Naive thymus-derived CD8-positive, alpha-beta T cell (primary cell): ENCODE measurements around the gene BEAN1. TPM values are rescaled to one million over a fixed set of nuclear protein-coding genes. Genes with fewer than 3 reads are reported as not detected.
"Not testable (repeated sequence)": the region's sequence is repeated elsewhere in the genome, so short reads cannot be mapped to it uniquely, and the experiment has no call there.

Source experiments
- ATAC-seq, 2 donors: fragments of 150-1000 bp; cut with Tn5 transposase in 1 of 2; sonication (Bioruptor Pico), chemical (Tn5 transposase) in 1 of 2; 1 replicate in 1 of 2; 2 replicates in 1 of 2; pipeline ENCODE4 v1.10.0; 2021; ENCODE audit warnings: mild to moderate bottlenecking in 2 of 2, moderate library complexity in 2 of 2
- POLR2A ChIA-PET: fragments of 350-600 bp; sonication (Branson Sonifier 250); formaldehyde crosslinking; loops from one replicate; lab custom pipeline; 2021; ENCODE audit warnings: antibody characterized with exemption; lab: Charles Lee
- DNase-seq, 10 donors: peaks; one replicate each; pipeline versions ENCODE4 v3.0.0 to v3.0.0-alpha.2; 2020 to 2022
- H3K27ac Mint-ChIP-seq, 10 donors: one replicate each; pipeline ENCODE4 v1.8.0; 2020 to 2022; ENCODE audit warnings: mild to moderate bottlenecking in 10 of 10, mixed read lengths in 10 of 10, moderate library complexity in 4 of 10, inconsistent platforms in 1 of 10
- H3K27me3 Mint-ChIP-seq, 5 donors: one replicate each; pipeline ENCODE4 v1.8.0; 2021 to 2022; ENCODE audit warnings: mixed read lengths in 5 of 5
- H3K36me3 Mint-ChIP-seq, 3 donors: one replicate each; pipeline ENCODE4 v1.8.0; 2020 to 2022; ENCODE audit warnings: mixed read lengths in 3 of 3, mild to moderate bottlenecking in 2 of 3, inconsistent platforms in 1 of 3
- H3K4me1 Mint-ChIP-seq, 4 donors: one replicate each; pipeline ENCODE4 v1.8.0; 2021 to 2022; ENCODE audit warnings: mixed read lengths in 4 of 4
- H3K4me3 Mint-ChIP-seq, 10 donors: one replicate each; pipeline ENCODE4 v1.8.0; 2020 to 2022; ENCODE audit warnings: mild to moderate bottlenecking in 10 of 10, mixed read lengths in 10 of 10, moderate library complexity in 6 of 10, inconsistent platforms in 1 of 10
- H3K9me3 Mint-ChIP-seq, 9 donors: one replicate each; pipeline ENCODE4 v1.8.0; 2020 to 2022; ENCODE audit warnings: mixed read lengths in 9 of 9, mild to moderate bottlenecking in 3 of 9, inconsistent platforms in 1 of 9, moderate library complexity in 1 of 9
- polyA plus RNA-seq, 3 donors: library from polyadenylated mRNA; unstranded; fragments of 300-500 nt; fragmentation: Illumina TruSeq; gene quantifications; one replicate each; pipeline ENCODE4 v1.2.3, GENCODE V29; 2021
- total RNA-seq, 8 experiments: library from RNA in 2 of 8; stranded (reverse) in 2 of 8; gene quantifications; one replicate each; pipeline ENCODE4 v1.2.3 and lab custom pipeline; 2021 to 2026

The BEAN1 gene
- total and polyA plus RNA-seq, 5 experiments from 2014 or later = not detected

DNA sequence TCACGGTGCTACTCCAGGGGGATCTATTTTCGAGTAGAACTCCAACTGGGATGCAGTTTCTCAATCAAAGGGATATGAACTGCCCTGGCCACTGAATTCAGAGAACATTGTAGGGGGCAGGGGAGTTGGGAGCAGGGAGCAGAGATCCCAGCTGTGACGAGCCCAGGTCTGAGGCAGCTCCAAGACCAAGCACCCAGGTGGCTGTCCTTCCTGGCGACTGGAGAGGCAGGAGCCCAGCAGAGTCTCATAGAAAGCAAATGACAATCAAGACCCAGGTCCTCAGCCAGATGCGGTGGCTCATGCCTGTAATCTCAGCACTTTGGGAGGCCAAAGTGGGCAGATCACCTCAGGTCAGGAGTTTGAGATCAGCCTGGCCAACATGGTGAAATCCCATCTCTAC, 62.7 kb downstream of the BEAN1 start:
- Mint-ChIP-seq H3K36me3 (no peaks in the 10 kb centered on the region), H3K4me3 (no peak overlapping the region), H3K27me3 (peaks cover 0 to 1% (median 0%) of the 10 kb centered on the region in 5 donors), H3K27ac (peak overlapping the region in 2 of 10 donors; percentile 1 to 2), H3K4me1 (peaks cover 0 to 3% (median 1%) of the 10 kb centered on the region in 4 donors), H3K9me3 (no peaks in the 10 kb centered on the region)
- POLR2A ChIA-PET = no interaction called here
- DNase-seq (peak in 1 of 10 donors; percentile 6), ATAC-seq (no peak)

GRCh38 chr16:66490774-66491715, 64.0 kb downstream of the BEAN1 start:
- POLR2A ChIA-PET = no interaction called here
- DNase-seq (peak in 1 of 10 donors; percentile 4), ATAC-seq (no peak)
- peak overlapping the region in 1 of 10 donors; percentile 12 for H3K27ac Mint-ChIP-seq
- no peak overlapping the region for H3K4me3 Mint-ChIP-seq
- H3K4me1 Mint-ChIP-seq = peaks cover 0 to 3% (median 1%) of the 10 kb centered on the region in 4 donors
- H3K9me3 Mint-ChIP-seq = peaks cover 0 to 4% (median 0%) of the 10 kb centered on the region in 9 donors
- H3K27me3 Mint-ChIP-seq = no peaks in the 10 kb centered on the region
- no peaks in the 10 kb centered on the region for H3K36me3 Mint-ChIP-seq

GRCh38 chr16:66491716-66492064, 64.6 kb downstream of the BEAN1 start:
- no peaks in the 10 kb centered on the region for H3K27me3 Mint-ChIP-seq
- no peak overlapping the region for H3K27ac Mint-ChIP-seq
- no peaks in the 10 kb centered on the region for H3K36me3 Mint-ChIP-seq
- H3K4me3 Mint-ChIP-seq = no peak overlapping the region
- peaks cover 0 to 3% (median 1%) of the 10 kb centered on the region in 4 donors for H3K4me1 Mint-ChIP-seq
- DNase-seq (peak in 1 of 10 donors; percentile 47), ATAC-seq (no peak)
- POLR2A ChIA-PET = no interaction called here
- peaks cover 0 to 4% (median 0%) of the 10 kb centered on the region in 9 donors for H3K9me3 Mint-ChIP-seq

DNA sequence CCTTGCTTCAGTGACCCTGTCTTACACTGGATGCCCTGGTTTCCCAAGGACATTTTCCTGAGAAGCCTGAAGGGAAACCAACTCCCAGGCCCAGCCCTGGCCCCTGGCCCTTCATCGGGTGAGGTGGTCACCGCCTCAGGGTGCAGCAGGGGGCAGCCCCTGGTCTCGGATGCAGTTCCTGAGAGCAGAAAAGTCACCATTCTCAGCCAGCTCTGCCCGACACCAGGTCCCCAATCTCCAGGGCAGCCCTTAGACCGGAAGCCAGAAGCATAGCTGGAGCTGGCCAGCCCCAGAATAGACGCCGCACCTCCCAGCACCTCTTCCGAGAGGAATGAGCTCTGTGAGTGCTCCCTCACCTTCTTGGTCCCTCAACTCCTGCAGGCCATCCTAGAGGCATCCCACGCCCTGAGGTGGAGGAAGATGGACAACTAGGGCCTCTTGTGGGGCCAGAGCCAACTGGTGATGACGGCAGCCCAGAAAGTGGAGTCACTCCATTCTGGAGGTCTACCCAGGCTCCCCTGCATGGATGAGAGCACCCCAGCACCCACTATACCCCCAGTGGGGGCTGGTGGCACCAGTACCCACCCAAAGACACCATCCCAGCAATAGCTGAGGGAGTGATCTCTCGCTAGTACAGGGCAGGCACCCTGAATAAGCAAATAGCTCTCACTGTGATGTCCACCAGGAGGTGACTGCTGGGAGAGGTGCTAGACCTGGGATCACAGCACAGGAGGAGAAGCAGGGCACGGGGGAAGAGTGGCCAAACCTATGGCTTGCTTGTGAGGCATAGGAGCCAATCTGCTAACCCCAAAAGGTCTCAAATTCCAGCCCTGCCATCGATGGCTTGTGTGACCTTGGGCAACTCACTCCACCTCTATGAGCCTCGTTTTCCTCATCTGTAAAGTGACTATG, 66.7 kb downstream of the BEAN1 start:
- no peak overlapping the region for H3K4me3 Mint-ChIP-seq
- H3K9me3 Mint-ChIP-seq = peaks cover 0 to 6% (median 0%) of the 10 kb centered on the region in 9 donors
- H3K36me3 Mint-ChIP-seq = peaks cover 0 to 3% (median 0%) of the 10 kb centered on the region in 3 donors
- ATAC-seq (no peak), DNase-seq (peak in 1 of 10 donors; percentile 47)
- H3K27ac Mint-ChIP-seq = no peak overlapping the region
- no peaks in the 10 kb centered on the region for H3K27me3 Mint-ChIP-seq
- peaks cover 0 to 3% (median 1%) of the 10 kb centered on the region in 4 donors for H3K4me1 Mint-ChIP-seq
- POLR2A ChIA-PET = no interaction called here

- peaks cover 0 to 6% (median 0%) of the 10 kb centered on the region in 9 donors for H3K9me3 Mint-ChIP-seq
- H3K27ac Mint-ChIP-seq = no peak overlapping the region
- H3K27me3 Mint-ChIP-seq = no peaks in the 10 kb centered on the region
- peak in 1 of 10 donors; percentile 13 for DNase-seq
- peaks cover 0 to 3% (median 0%) of the 10 kb centered on the region in 3 donors for H3K36me3 Mint-ChIP-seq
- no peak overlapping the region for H3K4me3 Mint-ChIP-seq
- no peak for ATAC-seq
- peaks cover 0 to 3% (median 0%) of the 10 kb centered on the region in 4 donors for H3K4me1 Mint-ChIP-seq
- POLR2A ChIA-PET = no interaction called here
Observed at GRCh38 chr16:66494916-66495315, 67.8 kb downstream of the BEAN1 start.

DNA sequence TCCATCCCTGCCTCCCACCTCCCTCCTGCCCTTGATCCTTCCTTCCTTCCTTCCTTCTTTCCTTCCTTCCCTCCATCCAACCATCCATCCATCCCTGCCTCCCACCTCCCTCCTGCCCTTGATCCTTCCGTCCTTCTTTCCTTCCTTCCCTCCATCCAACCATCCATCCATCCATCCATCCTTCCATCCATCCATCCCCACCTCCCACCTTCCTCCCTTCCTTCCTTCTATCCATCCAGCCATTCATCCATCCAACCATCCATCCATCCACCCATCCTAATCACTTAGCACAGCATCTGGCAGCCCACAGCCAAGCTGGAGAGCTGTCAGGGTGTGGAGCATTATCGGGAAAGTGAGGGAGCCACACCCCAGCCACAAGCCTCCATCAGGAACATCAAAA, 68.3 kb downstream of the BEAN1 start:
- POLR2A ChIA-PET = no interaction called here
- Mint-ChIP-seq H3K9me3 (peaks cover 0 to 6% (median 0%) of the 10 kb centered on the region in 9 donors), H3K27ac (no peak overlapping the region), H3K36me3 (peaks cover 0 to 3% (median 0%) of the 10 kb centered on the region in 3 donors), H3K4me1 (peaks cover 0 to 6% (median 0%) of the 10 kb centered on the region in 4 donors), H3K4me3 (no peak overlapping the region), H3K27me3 (no peaks in the 10 kb centered on the region)
- DNase-seq (no peak), ATAC-seq (no peak)

GRCh38 chr16:66496226-66496625, 69.1 kb downstream of the BEAN1 start:
- ATAC-seq, H3K27me3 Mint-ChIP-seq, H3K4me1 Mint-ChIP-seq, H3K27ac Mint-ChIP-seq, H3K4me3 Mint-ChIP-seq, POLR2A ChIA-PET, DNase-seq, H3K9me3 Mint-ChIP-seq, H3K36me3 Mint-ChIP-seq: not testable (repeated sequence)

GRCh38 chr16:66497921-66498320, 70.8 kb downstream of the BEAN1 start:
- H3K36me3 Mint-ChIP-seq, H3K4me1 Mint-ChIP-seq, H3K27ac Mint-ChIP-seq, H3K27me3 Mint-ChIP-seq, DNase-seq, ATAC-seq, H3K9me3 Mint-ChIP-seq, POLR2A ChIA-PET, H3K4me3 Mint-ChIP-seq: not testable (repeated sequence)

DNA sequence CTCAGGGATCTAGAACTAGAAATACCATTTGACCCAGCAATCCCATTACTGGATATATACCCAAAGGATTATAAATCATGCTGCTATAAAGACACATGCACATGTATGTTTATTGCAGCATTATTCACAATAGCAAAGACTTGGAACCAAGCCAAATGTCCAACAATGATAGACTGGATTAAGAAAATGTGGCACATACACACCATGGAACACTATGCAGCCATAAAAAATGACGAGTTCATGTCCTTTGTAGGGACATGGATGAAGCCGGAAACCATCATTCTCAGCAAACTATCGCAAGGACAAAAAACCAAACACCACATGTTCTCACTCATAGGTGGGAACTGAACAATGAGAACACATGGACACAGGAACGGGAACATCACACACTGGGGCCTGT, 74.5 kb downstream of the BEAN1 start:
- ATAC-seq, H3K4me3 Mint-ChIP-seq, DNase-seq, POLR2A ChIA-PET, H3K4me1 Mint-ChIP-seq, H3K9me3 Mint-ChIP-seq, H3K27me3 Mint-ChIP-seq, H3K36me3 Mint-ChIP-seq, H3K27ac Mint-ChIP-seq: not testable (repeated sequence)

DNA sequence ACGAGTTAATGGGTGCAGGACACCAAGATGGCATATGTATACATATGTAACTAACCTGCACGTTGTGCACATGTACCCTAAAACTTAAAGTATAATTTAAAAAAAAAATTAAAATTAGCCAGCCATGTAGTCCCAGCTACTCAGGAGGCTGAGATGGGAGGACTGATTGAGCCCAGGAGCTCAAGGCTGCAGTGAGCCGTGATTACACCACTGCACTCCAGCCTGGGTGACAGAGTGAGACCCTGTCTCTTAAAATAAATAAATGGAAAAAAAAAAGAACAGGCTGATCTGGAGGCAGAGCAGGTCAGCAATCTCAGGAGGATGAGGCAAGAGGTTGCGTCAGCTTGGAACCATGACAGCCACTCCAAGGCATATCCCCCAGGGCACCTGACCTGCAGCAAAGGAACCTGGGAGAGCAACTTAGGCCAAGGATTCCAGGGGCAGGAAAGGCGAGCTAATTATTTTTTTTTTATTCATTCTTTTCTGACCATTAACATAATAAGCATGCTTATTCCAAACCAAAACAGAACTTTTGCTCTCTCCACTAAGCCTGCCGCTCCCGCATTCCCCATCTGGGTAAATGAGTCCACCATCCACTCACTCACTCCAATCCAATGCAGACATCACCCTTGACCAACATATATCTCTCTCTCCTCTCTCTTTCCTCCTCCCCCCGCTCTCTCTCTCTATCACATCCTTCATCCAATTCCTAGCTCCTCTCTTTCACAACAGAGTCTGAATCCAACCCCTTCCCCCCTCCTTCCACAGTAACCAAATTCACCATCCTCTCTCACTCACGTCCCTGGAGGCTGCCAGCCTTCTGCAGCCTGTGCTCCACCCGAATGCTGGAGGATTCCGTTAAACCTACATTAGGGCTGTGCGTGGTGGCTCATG, 75.2 kb downstream of the BEAN1 start:
- DNase-seq (peak in 1 of 10 donors; percentile 26), ATAC-seq (no peak)
- Mint-ChIP-seq H3K4me3 (no peak overlapping the region), H3K27me3 (no peaks in the 10 kb centered on the region), H3K36me3 (peaks cover 0 to 3% (median 0%) of the 10 kb centered on the region in 3 donors), H3K4me1 (peaks cover 0 to 6% (median 1%) of the 10 kb centered on the region in 4 donors), H3K9me3 (peaks cover 0 to under 1% (median 0%) of the 10 kb centered on the region in 9 donors), H3K27ac (no peak overlapping the region)
- POLR2A ChIA-PET = no interaction called here

DNA sequence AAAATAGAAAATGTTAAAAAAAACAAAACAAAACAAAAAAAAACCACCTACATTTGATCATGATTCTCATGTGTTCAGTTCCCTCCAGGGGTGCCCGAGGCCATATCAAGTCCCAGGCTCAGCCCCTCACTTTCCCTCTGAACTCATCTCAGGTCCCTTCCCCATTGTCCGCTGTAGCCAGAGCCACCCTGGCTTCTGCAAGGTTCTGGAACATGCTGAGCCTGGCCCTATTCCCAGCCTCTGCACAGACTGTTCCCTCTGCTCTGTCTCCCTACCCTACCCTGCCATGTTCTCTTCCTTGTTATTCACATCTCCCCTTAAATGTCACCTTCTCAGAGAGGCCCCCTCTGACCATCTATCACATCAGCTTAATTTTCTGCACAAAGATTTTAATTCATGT, 75.9 kb downstream of the BEAN1 start:
- POLR2A ChIA-PET = no interaction called here
- ATAC-seq = no peak

DNA sequence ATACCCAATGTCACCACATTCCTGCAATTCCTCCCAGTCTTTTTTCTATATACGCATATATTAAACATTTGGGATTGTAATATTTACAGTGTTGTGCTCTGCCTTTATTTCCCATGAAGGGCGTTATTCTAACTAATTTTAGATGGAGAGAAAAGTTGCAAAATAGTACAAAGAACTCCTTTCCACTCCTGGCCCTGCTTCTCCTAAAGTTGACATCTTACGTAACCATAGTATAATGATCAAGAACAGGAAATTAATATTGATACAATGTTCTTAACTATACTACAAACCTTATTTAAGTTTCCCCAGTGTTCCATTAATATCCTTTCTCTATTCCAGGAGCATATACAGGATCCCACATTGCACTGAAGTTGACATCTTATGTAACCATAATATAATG, 76.5 kb downstream of the BEAN1 start:
- Mint-ChIP-seq H3K4me3 (no peak overlapping the region), H3K4me1 (peaks cover 0 to 6% (median 1%) of the 10 kb centered on the region in 4 donors), H3K36me3 (no peaks in the 10 kb centered on the region), H3K27ac (no peak overlapping the region), H3K9me3 (no peaks in the 10 kb centered on the region), H3K27me3 (no peaks in the 10 kb centered on the region)
- no peak for ATAC-seq
- POLR2A ChIA-PET = no interaction called here
- no peak for DNase-seq

More for the DNA sequence above, 75.9 kb downstream of the BEAN1 start:
- Mint-ChIP-seq H3K9me3 (no peaks in the 10 kb centered on the region), H3K36me3 (no peaks in the 10 kb centered on the region), H3K4me3 (no peak overlapping the region), H3K4me1 (peaks cover 0 to 6% (median 1%) of the 10 kb centered on the region in 4 donors), H3K27me3 (no peaks in the 10 kb centered on the region), H3K27ac (peak overlapping the region in 1 of 10 donors; percentile 23)
- DNase-seq = peak in 1 of 10 donors; percentile 6
